ENCODE results near the gene CATSPERD.

The CATSPERD gene

GRCh38 chr19:5707576-5708575, 12.6 kb upstream of the CATSPERD start:
- Histone ChIP-seq H3K79me2 (peaks cover 9% of the 10 kb centered on the region), H3K27me3 (ENCODE audit: control insufficient read depth, insufficient read depth, low read length) (no peaks in the 10 kb centered on the region), H3K36me3 (ENCODE audit: control insufficient read depth, insufficient read depth, low read length) (no peaks in the 10 kb centered on the region), H3K4me3 (ENCODE audit: low read depth, low read length) (no peak overlapping the region), H3K9me3 (ENCODE audit: control insufficient read depth, low read length) (no peaks in the 10 kb centered on the region), H3K9ac (no peak overlapping the region), H2AFZ (no peak overlapping the region), H3K27ac (no peak overlapping the region), H3K4me2 (ENCODE audit: low read length) (no peak overlapping the region), H3K4me1 (no peaks in the 10 kb centered on the region)
- TF ChIP-seq CTCF (IDR thresholded peaks at IDR 0.05), result no peak

GRCh38 chr19:5711025-5711424, 9.4 kb upstream of the CATSPERD start:
- no peaks in the 10 kb centered on the region for H3K27me3 ChIP-seq (ENCODE audit: control insufficient read depth, insufficient read depth, low read length)
- H3K4me2 ChIP-seq (ENCODE audit: low read length), result no peak overlapping the region
- H2AFZ ChIP-seq, result no peak overlapping the region
- H3K27ac ChIP-seq, result no peak overlapping the region
- TF ChIP-seq CTCF (IDR thresholded peaks at IDR 0.05), result no peak
- no peaks in the 10 kb centered on the region for H3K36me3 ChIP-seq (ENCODE audit: control insufficient read depth, insufficient read depth, low read length)
- H3K4me3 ChIP-seq (ENCODE audit: low read depth, low read length), result no peak overlapping the region
- peaks cover 11% of the 10 kb centered on the region for H3K79me2 ChIP-seq
- H3K9me3 ChIP-seq (ENCODE audit: control insufficient read depth, low read length), result no peaks in the 10 kb centered on the region
- H3K9ac ChIP-seq, result no peak overlapping the region
- H3K4me1 ChIP-seq, result no peaks in the 10 kb centered on the region

GRCh38 chr19:5711713-5712161, 8.7 kb upstream of the CATSPERD start:
- no peaks in the 10 kb centered on the region for H3K4me1 ChIP-seq

GRCh38 chr19:5713228-5713627, 7.2 kb upstream of the CATSPERD start:
- TF ChIP-seq CTCF (IDR thresholded peaks at IDR 0.05), result no peak
- H3K27me3 ChIP-seq (ENCODE audit: control insufficient read depth, insufficient read depth, low read length), result no peaks in the 10 kb centered on the region
- no peak overlapping the region for H3K4me2 ChIP-seq (ENCODE audit: low read length)
- H3K9ac ChIP-seq, result no peak overlapping the region
- H3K9me3 ChIP-seq (ENCODE audit: control insufficient read depth, low read length), result no peaks in the 10 kb centered on the region
- H3K4me1 ChIP-seq, result no peaks in the 10 kb centered on the region
- no peaks in the 10 kb centered on the region for H3K36me3 ChIP-seq (ENCODE audit: control insufficient read depth, insufficient read depth, low read length)
- no peak overlapping the region for H3K4me3 ChIP-seq (ENCODE audit: low read depth, low read length)
- H2AFZ ChIP-seq, result no peak overlapping the region
- peaks cover 25% of the 10 kb centered on the region for H3K79me2 ChIP-seq
- no peak overlapping the region for H3K27ac ChIP-seq

More at GRCh38 chr19:5711713-5712161, 8.7 kb upstream of the CATSPERD start:
- Histone ChIP-seq H2AFZ (no peak overlapping the region), H3K9me3 (ENCODE audit: control insufficient read depth, low read length) (no peaks in the 10 kb centered on the region), H3K9ac (no peak overlapping the region), H3K79me2 (peaks cover 10% of the 10 kb centered on the region), H3K4me2 (ENCODE audit: low read length) (no peak overlapping the region), H3K4me3 (ENCODE audit: low read depth, low read length) (no peak overlapping the region), H3K27ac (no peak overlapping the region), H3K36me3 (ENCODE audit: control insufficient read depth, insufficient read depth, low read length) (no peaks in the 10 kb centered on the region), H3K27me3 (ENCODE audit: control insufficient read depth, insufficient read depth, low read length) (no peaks in the 10 kb centered on the region)
- no peak for TF ChIP-seq CTCF (IDR thresholded peaks at IDR 0.05)
